Thyroid gland (tissue), 4 donors: ENCODE data around the gene GSTA5.

Experiments used
- CTCF ChIP-seq, 6 experiments: fragments of 200-600 bp in 3 of 6; fragments of 450-650 bp in 3 of 6; sonication (generic) in 3 of 6; IDR thresholded peaks; one replicate each; pipeline ENCODE4 v1.5.1; 2016 to 2019; ENCODE audit warnings: antibody characterized with exemption in 6 of 6, mild to moderate bottlenecking in 2 of 6, inconsistent platforms in 1 of 6, moderate library complexity in 1 of 6
- POLR2A ChIP-seq, 2 donors: fragments of 450-650 bp; IDR thresholded peaks; one replicate each; pipeline ENCODE4 v1.6.1; 2017; ENCODE audit warnings: antibody characterized with exemption in 2 of 2, mild to moderate bottlenecking in 2 of 2, moderate library complexity in 1 of 2

- TF ChIP-seq CTCF (IDR thresholded peaks at IDR 0.05) (no peak), POLR2A (IDR thresholded peaks at IDR 0.05) (no peak)
Measured at GRCh38 chr6:52877786-52878185, 37.2 kb upstream of the GSTA5 start.
